Muscle layer of colon (tissue), 2 donors: ENCODE data around the gene MMP20.

ENCODE experiments used
- H3K27ac ChIP-seq: one replicate; pipeline ENCODE4 v1.7.0; 2013; ENCODE audit warnings: low read depth, mild to moderate bottlenecking, low read length, moderate library complexity
- H3K27me3 ChIP-seq, 2 donors: one replicate each; pipeline ENCODE4 v1.7.0; 2013; ENCODE audit warnings: low read length in 2 of 2, mild to moderate bottlenecking in 2 of 2; ENCODE audit not compliant: insufficient read depth in 2 of 2, control insufficient read depth in 1 of 2
- H3K36me3 ChIP-seq: one replicate; pipeline ENCODE4 v1.7.0; 2013; ENCODE audit warnings: mild to moderate bottlenecking, low read length; ENCODE audit not compliant: insufficient read depth
- H3K4me1 ChIP-seq: one replicate; pipeline ENCODE4 v1.7.0; 2013; ENCODE audit warnings: mild to moderate bottlenecking, low read length; ENCODE audit not compliant: insufficient read depth
- H3K4me3 ChIP-seq, 2 donors: one replicate each; pipeline ENCODE4 v1.7.0; 2013; ENCODE audit warnings: low read length in 2 of 2, low read depth in 1 of 2, mild to moderate bottlenecking in 1 of 2, moderate library complexity in 1 of 2
- H3K9ac ChIP-seq: one replicate; pipeline ENCODE4 v1.7.0; 2013; ENCODE audit warnings: low read length
- H3K9me3 ChIP-seq: one replicate; pipeline ENCODE4 v1.7.0; 2013; ENCODE audit warnings: mild to moderate bottlenecking, low read length
- donor health status: abdominal sarcoma.
- donor health status: Adenocarcinoma of cecum.

The MMP20 gene

DNA sequence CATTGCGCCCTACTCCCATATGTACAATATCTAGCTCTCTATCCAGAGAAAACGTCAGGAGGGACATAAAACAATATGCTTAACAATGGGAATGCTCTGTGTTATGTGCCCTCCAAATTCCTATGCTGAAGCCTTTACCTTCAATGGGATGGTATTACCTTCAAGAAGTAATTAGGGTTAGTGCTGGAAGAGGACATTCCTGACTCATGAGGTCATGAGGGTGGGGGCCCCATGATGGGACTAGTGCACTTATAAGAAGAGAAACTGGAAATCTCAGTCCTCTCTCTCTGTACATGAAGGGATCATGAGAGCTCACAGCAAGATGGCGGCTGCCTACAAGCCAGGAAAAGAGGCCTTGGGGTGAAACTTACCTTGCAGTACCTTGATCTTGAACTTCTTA, 20.3 kb downstream of the MMP20 start:
- Histone ChIP-seq H3K27ac (no peak overlapping the region), H3K36me3 (no peaks in the 10 kb centered on the region), H3K4me1 (no peaks in the 10 kb centered on the region), H3K9ac (no peak overlapping the region), H3K9me3 (no peaks in the 10 kb centered on the region), H3K27me3 (no peaks in the 10 kb centered on the region), H3K4me3 (no peak overlapping the region)

DNA sequence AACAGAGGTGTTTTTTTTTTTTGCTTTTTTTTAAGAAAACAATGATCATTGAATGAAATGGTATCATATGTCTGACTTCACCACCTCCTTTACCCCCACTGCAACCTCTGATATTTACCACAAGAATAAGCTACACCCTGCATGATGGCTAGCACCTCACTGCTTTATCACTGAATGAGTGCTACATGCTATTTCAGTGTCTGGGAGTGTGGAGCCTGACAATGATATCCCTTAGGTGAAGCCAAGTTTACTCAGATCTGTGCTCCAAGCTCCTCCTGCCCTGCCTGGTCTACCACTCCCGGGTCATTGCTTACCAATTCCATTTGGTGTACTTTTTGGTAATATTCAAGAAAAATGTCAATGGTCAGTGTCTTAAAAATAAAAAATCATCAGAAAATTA, 21.1 kb downstream of the MMP20 start:
- H3K27me3 ChIP-seq: no peaks in the 10 kb centered on the region
- no peak overlapping the region for H3K27ac ChIP-seq
- H3K4me3 ChIP-seq: no peak overlapping the region
- no peaks in the 10 kb centered on the region for H3K9me3 ChIP-seq
- H3K9ac ChIP-seq: no peak overlapping the region
- no peaks in the 10 kb centered on the region for H3K36me3 ChIP-seq
- no peaks in the 10 kb centered on the region for H3K4me1 ChIP-seq

DNA sequence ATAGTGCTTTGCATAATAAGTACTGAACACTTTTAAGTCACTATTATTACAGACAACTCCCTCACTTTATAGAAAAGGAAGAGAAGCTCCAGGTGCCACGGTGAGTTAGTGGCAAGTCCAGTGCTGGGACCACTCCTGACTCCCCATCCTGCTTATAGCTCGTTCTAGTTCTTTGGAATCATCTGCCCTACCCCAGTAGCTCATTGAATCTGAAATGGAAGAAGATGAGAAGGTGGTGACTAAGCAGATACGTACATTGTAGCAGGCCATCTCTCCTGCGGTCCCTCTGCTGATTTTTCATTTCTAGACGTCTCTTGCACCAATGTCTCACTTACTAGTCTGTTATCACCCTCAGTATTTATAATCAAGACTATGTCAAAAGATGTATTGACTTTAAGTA, 21.6 kb downstream of the MMP20 start:
- Histone ChIP-seq H3K36me3 (no peaks in the 10 kb centered on the region), H3K4me3 (no peak overlapping the region), H3K27me3 (no peaks in the 10 kb centered on the region), H3K9ac (no peak overlapping the region), H3K27ac (no peak overlapping the region), H3K9me3 (no peaks in the 10 kb centered on the region), H3K4me1 (no peaks in the 10 kb centered on the region)

DNA sequence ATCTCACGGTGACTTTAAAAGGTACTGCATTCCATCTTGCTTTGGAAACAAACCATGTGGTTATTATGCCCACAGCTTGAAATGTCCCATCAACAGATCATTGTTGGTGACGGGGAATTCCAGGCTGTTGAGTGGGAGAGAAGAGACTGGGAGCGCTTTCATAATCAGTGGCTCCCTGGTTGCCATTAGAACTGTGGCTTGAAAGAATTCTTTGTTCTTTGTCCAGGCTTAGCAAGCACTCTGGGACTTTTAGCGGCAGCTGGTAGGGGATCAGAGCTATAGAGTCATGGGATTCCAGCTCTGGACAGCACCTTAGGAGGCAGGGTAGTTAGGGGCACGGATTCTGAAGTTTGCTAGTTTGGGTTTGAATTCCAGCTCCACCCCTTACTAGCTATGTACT, 22.0 kb downstream of the MMP20 start:
- no peaks in the 10 kb centered on the region for H3K27me3 ChIP-seq
- H3K27ac ChIP-seq: no peak overlapping the region
- H3K36me3 ChIP-seq: no peaks in the 10 kb centered on the region

DNA sequence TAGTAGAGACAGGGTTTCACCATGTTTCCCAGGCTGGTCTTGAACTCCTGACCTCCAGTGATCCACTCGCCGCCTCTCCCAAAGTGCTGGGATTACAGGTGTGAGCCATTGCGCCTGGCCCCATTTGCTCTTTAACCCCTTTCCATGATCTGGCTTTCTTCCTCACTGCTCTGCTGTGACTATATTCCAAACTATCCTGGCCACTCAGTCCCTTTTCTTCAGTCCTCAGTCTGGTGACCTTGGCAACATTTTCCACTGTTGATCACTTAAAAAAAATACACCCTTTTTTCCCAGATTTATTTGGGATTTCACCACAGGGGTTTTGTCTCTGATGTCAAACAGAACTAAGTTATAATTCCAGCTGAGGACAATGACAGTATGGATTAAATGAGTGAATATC, 24.5 kb downstream of the MMP20 start:
- Histone ChIP-seq H3K27ac (no peak overlapping the region), H3K36me3 (no peaks in the 10 kb centered on the region), H3K9ac (no peak overlapping the region)

More for the DNA sequence above, 22.0 kb downstream of the MMP20 start:
- Histone ChIP-seq H3K4me3 (no peak overlapping the region), H3K9me3 (no peaks in the 10 kb centered on the region), H3K9ac (no peak overlapping the region), H3K4me1 (no peaks in the 10 kb centered on the region)

DNA sequence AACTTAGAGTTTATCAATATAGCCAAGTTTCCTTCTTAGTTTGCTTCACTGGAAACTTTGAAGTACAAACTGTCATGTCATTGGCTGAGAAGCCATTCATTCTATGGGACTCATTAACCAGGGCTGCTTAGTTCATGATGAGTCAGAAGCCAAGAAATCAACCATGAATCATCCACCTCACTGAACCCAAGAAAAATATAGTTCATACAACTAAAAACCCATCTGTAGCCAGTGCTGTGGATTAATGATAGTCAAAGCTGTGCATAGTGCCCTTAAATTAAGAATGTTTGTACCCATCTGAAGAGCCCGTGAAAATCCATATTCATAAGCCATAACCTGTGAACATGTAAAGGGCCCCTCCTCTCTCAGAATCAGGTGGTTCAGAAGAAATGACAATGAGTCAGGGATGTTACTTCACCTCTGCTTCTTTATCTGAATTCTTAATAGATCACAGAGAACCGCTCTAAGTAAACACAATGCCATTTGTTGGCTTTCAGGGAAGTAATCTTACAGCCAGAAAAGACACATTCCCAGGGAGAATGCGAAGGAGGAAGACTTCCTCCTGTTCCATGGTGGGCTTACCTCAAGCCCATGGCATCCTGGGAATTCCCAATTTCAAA, 25.4 kb downstream of the MMP20 start:
- no peak overlapping the region for H3K4me3 ChIP-seq
- H3K36me3 ChIP-seq: no peaks in the 10 kb centered on the region

More for the DNA sequence above, 24.5 kb downstream of the MMP20 start:
- no peaks in the 10 kb centered on the region for H3K4me1 ChIP-seq
- no peaks in the 10 kb centered on the region for H3K9me3 ChIP-seq
- H3K4me3 ChIP-seq: no peak overlapping the region
- H3K27me3 ChIP-seq: no peaks in the 10 kb centered on the region

DNA sequence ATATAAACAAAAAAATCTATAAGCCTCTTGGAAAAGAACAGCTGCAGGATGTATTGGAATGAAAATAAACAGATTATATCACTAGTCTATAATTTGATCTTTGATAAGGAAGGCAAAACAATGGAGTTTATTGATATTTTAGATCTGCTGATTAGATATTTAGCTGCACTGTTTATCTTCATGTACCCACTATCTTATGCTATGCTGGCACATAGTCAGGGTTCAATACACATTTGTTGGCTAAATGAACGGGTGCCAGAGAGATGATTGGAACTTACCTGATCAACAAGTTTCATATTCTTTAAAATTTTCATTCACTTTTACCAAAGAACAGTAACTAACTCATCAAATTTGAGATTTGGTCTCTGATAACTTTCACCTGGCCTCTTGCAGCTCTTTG, 26.9 kb downstream of the MMP20 start:
- Histone ChIP-seq H3K27ac (no peak overlapping the region), H3K9me3 (no peaks in the 10 kb centered on the region), H3K27me3 (no peaks in the 10 kb centered on the region), H3K36me3 (no peaks in the 10 kb centered on the region), H3K4me3 (no peak overlapping the region), H3K4me1 (no peaks in the 10 kb centered on the region), H3K9ac (no peak overlapping the region)

More for the DNA sequence above, 25.4 kb downstream of the MMP20 start:
- Histone ChIP-seq H3K27ac (no peak overlapping the region), H3K9ac (no peak overlapping the region), H3K4me1 (no peaks in the 10 kb centered on the region), H3K9me3 (no peaks in the 10 kb centered on the region), H3K27me3 (no peaks in the 10 kb centered on the region)

DNA sequence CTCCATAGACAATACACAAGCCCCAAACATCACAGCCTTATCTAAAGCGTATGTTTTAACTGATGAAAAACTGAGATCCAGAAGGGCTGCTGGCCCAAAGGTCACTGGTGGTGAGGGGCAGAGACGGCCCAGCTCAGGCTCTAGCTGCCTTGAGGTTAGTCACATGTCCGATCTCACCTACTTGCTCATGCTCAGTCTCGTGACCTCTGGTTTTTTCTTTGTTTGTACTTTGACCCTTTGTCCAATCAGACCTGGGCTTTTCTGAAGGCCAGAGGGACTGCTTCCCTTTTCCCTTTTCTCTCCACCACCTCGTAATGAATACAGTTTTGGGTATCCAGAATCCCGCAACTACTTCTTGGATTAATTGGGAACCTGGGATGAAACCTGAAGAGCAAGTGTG, 28.6 kb downstream of the MMP20 start:
- no peak overlapping the region for H3K27ac ChIP-seq
- no peak overlapping the region for H3K9ac ChIP-seq
- no peaks in the 10 kb centered on the region for H3K9me3 ChIP-seq
- H3K27me3 ChIP-seq: no peaks in the 10 kb centered on the region
- H3K4me3 ChIP-seq: no peak overlapping the region
- no peaks in the 10 kb centered on the region for H3K4me1 ChIP-seq
- H3K36me3 ChIP-seq: no peaks in the 10 kb centered on the region

DNA sequence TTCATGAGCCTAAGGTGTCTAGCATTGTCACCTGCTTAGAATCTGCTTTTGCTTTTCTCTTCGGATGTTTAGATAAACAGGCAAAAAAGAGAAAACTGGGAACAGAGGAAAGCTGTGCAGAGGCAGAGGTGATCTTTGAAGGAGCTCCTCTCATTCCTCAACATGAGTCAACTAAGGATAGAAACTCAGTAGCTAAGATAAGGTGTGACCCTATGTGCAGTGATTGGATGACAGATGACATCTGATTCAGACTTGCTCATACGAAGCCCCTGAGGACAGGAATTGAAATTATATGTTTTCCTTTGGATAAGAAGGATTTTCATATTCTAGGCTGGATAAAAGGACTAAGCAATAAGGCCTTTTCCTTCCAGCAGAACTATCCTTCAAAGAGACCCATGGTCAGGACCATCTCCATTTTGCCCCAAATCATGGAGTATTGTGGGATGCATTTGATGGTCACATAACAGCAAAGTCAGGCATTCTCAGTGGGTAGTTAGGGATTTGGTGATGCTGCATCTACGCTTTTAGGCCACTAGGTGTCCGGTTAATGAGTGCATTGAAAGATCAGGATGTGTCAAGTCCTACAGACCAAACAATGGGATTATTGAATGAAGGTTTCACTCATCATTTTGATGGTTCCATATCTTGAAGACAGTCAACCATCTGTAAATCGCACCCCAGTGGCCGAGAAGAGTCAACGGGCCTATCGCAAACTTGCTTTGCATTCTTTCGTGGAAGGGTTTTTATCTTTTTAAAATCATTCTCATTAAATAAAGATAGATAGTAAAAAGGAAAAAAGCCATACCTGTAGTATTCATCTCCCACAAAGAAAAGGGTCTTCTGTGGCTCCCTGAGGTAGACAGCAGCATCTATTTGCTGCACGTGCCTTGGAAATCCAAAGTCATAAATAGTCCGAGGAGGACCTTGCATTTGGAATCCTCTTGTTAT, 32.2 kb downstream of the MMP20 start:
- H3K36me3 ChIP-seq: no peaks in the 10 kb centered on the region
- no peaks in the 10 kb centered on the region for H3K27me3 ChIP-seq
- H3K27ac ChIP-seq: no peak overlapping the region
- no peaks in the 10 kb centered on the region for H3K9me3 ChIP-seq
- H3K4me3 ChIP-seq: no peak overlapping the region
- H3K9ac ChIP-seq: no peak overlapping the region
- H3K4me1 ChIP-seq: no peaks in the 10 kb centered on the region

DNA sequence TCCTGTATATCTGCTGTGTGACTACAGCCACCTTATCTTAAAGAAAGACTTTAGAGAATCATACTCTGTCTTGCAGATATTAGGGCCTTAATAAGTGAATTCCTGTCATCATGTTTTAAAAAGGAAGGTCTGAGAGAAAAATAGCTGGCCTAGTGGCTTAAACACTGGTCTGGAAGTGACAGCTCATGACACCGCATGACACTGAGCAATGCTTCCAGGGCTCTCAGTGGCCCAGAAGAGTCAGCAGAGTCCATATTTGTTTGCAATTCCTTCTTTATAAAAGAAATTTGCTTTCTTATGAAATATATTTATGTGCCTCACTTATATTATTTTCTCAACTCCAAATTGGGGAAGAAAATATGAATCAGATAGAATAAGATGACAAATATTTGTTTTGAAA, 33.0 kb downstream of the MMP20 start:
- H3K4me3 ChIP-seq: no peak overlapping the region
- no peaks in the 10 kb centered on the region for H3K36me3 ChIP-seq
- H3K27ac ChIP-seq: no peak overlapping the region
- no peak overlapping the region for H3K9ac ChIP-seq
- H3K4me1 ChIP-seq: no peaks in the 10 kb centered on the region
- H3K27me3 ChIP-seq: no peaks in the 10 kb centered on the region
- no peaks in the 10 kb centered on the region for H3K9me3 ChIP-seq

DNA sequence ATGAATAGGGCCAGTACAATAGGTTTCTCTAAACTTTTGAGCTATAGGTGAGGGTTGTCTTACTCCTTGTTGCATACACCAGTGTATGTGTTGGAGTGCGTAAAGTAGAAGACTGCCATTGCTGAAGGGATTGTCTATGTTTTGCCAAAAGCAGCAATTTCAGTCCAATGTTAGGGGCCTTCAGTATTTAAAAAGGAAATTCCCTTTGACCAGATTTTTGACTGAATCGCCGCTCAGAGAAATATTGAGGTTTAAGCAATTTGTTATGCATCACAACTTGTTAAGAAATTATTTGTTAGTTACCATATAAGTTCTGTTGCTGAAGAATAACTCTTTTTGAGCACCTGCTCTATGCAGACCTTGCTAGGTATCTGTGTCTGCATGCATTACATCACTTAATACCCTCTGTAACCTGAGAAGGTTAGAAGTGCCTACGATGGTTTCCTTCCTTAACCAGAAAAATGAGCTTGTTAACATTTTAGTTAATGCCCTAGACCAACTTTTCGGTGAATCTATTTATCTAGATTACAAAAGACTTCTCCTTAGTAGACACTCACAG, 33.9 kb downstream of the MMP20 start:
- Histone ChIP-seq H3K36me3 (no peaks in the 10 kb centered on the region), H3K4me3 (no peak overlapping the region), H3K27me3 (no peaks in the 10 kb centered on the region), H3K27ac (no peak overlapping the region), H3K9me3 (no peaks in the 10 kb centered on the region), H3K9ac (no peak overlapping the region), H3K4me1 (no peaks in the 10 kb centered on the region)
